Liver (tissue), 9 donors: Measurements from ENCODE around the gene PTPRN2. TPM values are rescaled to one million over a fixed set of nuclear protein-coding genes. Genes with fewer than 3 reads are reported as not detected.

ENCODE experiments used
- DNase-seq: peaks from one replicate; pipeline ENCODE4 v3.0.0-alpha.2; 2017; ENCODE audit warnings: low spot score
- H3K27ac ChIP-seq, 2 donors: one replicate each; pipeline ENCODE4 v1.7.0; 2013; ENCODE audit warnings: inconsistent platforms in 2 of 2, low read length in 2 of 2, control low read depth in 1 of 2, low read depth in 1 of 2, mild to moderate bottlenecking in 1 of 2
- H3K27me3 ChIP-seq, 4 donors: one replicate each; pipeline versions ENCODE4 v1.6.1 to v1.7.0; 2013; ENCODE audit warnings: low read length in 3 of 4, inconsistent platforms in 1 of 4, mild to moderate bottlenecking in 1 of 4, moderate library complexity in 1 of 4; ENCODE audit not compliant: control insufficient read depth in 4 of 4, insufficient read depth in 4 of 4
- H3K36me3 ChIP-seq, 4 donors: one replicate each; pipeline versions ENCODE4 v1.6.1 to v1.7.0; 2013; ENCODE audit warnings: low read length in 3 of 4, mild to moderate bottlenecking in 3 of 4, low read depth in 1 of 4, moderate library complexity in 1 of 4; ENCODE audit not compliant: control insufficient read depth in 4 of 4, insufficient read depth in 3 of 4
- H3K4me1 ChIP-seq, 4 donors: one replicate each; pipeline versions ENCODE4 v1.6.1 to v1.7.0; 2013; ENCODE audit warnings: low read length in 3 of 4, mild to moderate bottlenecking in 3 of 4, moderate library complexity in 1 of 4; ENCODE audit not compliant: control insufficient read depth in 4 of 4, insufficient read depth in 4 of 4
- H3K4me3 ChIP-seq, 3 donors: one replicate each; pipeline versions ENCODE4 v1.6.1 to v1.7.0; 2013; ENCODE audit warnings: low read length in 3 of 3, control low read depth in 1 of 3, low read depth in 1 of 3, mild to moderate bottlenecking in 1 of 3
- H3K9ac ChIP-seq, 2 donors: one replicate each; pipeline ENCODE4 v1.7.0; 2013; ENCODE audit warnings: low read length in 2 of 2, mild to moderate bottlenecking in 2 of 2, moderate library complexity in 2 of 2, control low read depth in 1 of 2, low read depth in 1 of 2
- H3K9me3 ChIP-seq, 4 donors: one replicate each; pipeline versions ENCODE4 v1.6.1 to v1.7.0; 2013; ENCODE audit warnings: low read length in 3 of 4; ENCODE audit not compliant: control insufficient read depth in 4 of 4
- ATF3 ChIP-seq: IDR thresholded peaks from 2 replicates; pipeline ENCODE4 v1.6.1; 2016; ENCODE audit warnings: antibody characterized with exemption
- EGR1 ChIP-seq, 2 donors: IDR thresholded peaks; 2 replicates each; pipeline ENCODE4 v1.6.1; 2016 to 2018; ENCODE audit warnings: antibody characterized with exemption in 2 of 2, low read depth in 2 of 2
- FOXA1 ChIP-seq: IDR thresholded peaks from 2 replicates; pipeline ENCODE4 v1.6.1; 2016; ENCODE audit warnings: antibody characterized with exemption
- FOXA2 ChIP-seq: IDR thresholded peaks from 2 replicates; pipeline ENCODE4 v1.6.1; 2016; ENCODE audit warnings: antibody characterized with exemption
- GABPA ChIP-seq, 2 donors: IDR thresholded peaks in 1 of 2; conservative IDR thresholded peaks in 1 of 2; 2 replicates each; pipeline ENCODE4 v1.6.1; 2016; ENCODE audit warnings: antibody characterized with exemption in 2 of 2, mild to moderate bottlenecking in 1 of 2, moderate library complexity in 1 of 2
- HNF4A ChIP-seq, 2 donors: conservative IDR thresholded peaks; 2 replicates each; pipeline ENCODE4 v1.6.1; 2016; ENCODE audit warnings: antibody characterized with exemption in 2 of 2, mild to moderate bottlenecking in 2 of 2
- HNF4G ChIP-seq: IDR thresholded peaks from 2 replicates; pipeline ENCODE4 v1.6.1; 2016; ENCODE audit warnings: antibody characterized with exemption
- JUND ChIP-seq, 2 donors: IDR thresholded peaks; 2 replicates each; pipeline ENCODE4 v1.6.1; 2016; ENCODE audit warnings: antibody characterized with exemption in 2 of 2
- RAD21 ChIP-seq, 2 donors: IDR thresholded peaks; 2 replicates each; pipeline ENCODE4 v1.6.1; 2016; ENCODE audit warnings: antibody characterized with exemption in 2 of 2, mild to moderate bottlenecking in 2 of 2
- RXRA ChIP-seq, 2 donors: IDR thresholded peaks; 2 replicates each; pipeline ENCODE4 v1.6.1; 2017 to 2018; ENCODE audit warnings: antibody characterized with exemption in 2 of 2, mild to moderate bottlenecking in 1 of 2
- SP1 ChIP-seq: IDR thresholded peaks from 2 replicates; pipeline ENCODE4 v1.6.1; 2018; ENCODE audit warnings: antibody characterized with exemption, mild to moderate bottlenecking
- TAF1 ChIP-seq: conservative IDR thresholded peaks from 2 replicates; pipeline ENCODE4 v1.6.1; 2016; ENCODE audit warnings: antibody characterized with exemption, mild to moderate bottlenecking
- YY1 ChIP-seq: IDR thresholded peaks from 2 replicates; pipeline ENCODE4 v1.6.1; 2016; ENCODE audit warnings: antibody characterized with exemption, mild to moderate bottlenecking
- ZBTB33 ChIP-seq: IDR thresholded peaks from 2 replicates; pipeline ENCODE4 v1.6.1; 2016; ENCODE audit warnings: antibody characterized with exemption
- WGBS: extraction: QIAGEN DNeasy Blood & Tissue Kit; methylation state at CpG from one replicate; pipeline ENCODE4 v1.1.7; 2013; 5-methylcytosine and 5-hydroxymethylcytosine counted together
- polyA plus RNA-seq, 2 donors: library from polyadenylated mRNA; stranded (reverse) in 1 of 2; unstranded in 1 of 2; fragments of 200-250 nt in 1 of 2; fragments of >200 nt in 1 of 2; fragmentation: Nextera tagmentation in 1 of 2; extraction: Ambion mirVana in 1 of 2; gene quantifications; one replicate each; pipeline versions ENCODE4 v1.2.1 to v1.2.3, GENCODE V29; 2013 to 2015
- total RNA-seq, 2 donors: library from RNA; depleted of rRNA; stranded (reverse); fragments of >200 nt; gene quantifications; one replicate each; pipeline ENCODE4 v1.2.3, GENCODE V29; 2014
- TF ChIP-seq, protein P1 (sequence below): fragments of 150-350 bp; IDR thresholded peaks from 2 replicates; pipeline ENCODE4 v1.5.1; 2017; ENCODE audit warnings: improper control_type of control experiment, low read depth, low read length; ENCODE audit not compliant: missing input control
- TF ChIP-seq, protein P2 (sequence below): IDR thresholded peaks from 2 replicates; pipeline ENCODE4 v1.6.1; 2016; ENCODE audit warnings: antibody characterized with exemption, mild to moderate bottlenecking
- TF ChIP-seq, protein P3 (sequence below): IDR thresholded peaks from 2 replicates; pipeline ENCODE4 v1.6.1; 2016; ENCODE audit warnings: antibody characterized with exemption
- donor health status: healthy.
- donor health status: healthy.
- donor health status: healthy.
- donor health status: healthy.
- donor health status: healthy.

PTPRN2 gene
- total and polyA plus RNA-seq, 4 donors: 0.75 to 1.9 (median 1.1) TPM

GRCh38 chr7:157559596-157560257, 1027.9 kb downstream of the PTPRN2 start:
- H3K9ac ChIP-seq: no peak overlapping the region
- H3K27me3 ChIP-seq: no peaks in the 10 kb centered on the region
- H3K27ac ChIP-seq: no peak overlapping the region
- no peaks in the 10 kb centered on the region for H3K9me3 ChIP-seq
- no peak for DNase-seq
- 63% methylated on average over 20 of the region's 20 CpGs for WGBS
- H3K4me3 ChIP-seq: no peak overlapping the region
- H3K4me1 ChIP-seq: peaks cover 0 to 10% (median 2%) of the 10 kb centered on the region in 4 donors
- peak; percentile 50 to 61 for TF ChIP-seq HNF4A (conservative IDR thresholded peaks at IDR 0.05)
- TF ChIP-seq EGR1 (IDR thresholded peaks at IDR 0.05; ENCODE audit: low read depth in 2 of 2): no peak
- no peaks in the 10 kb centered on the region for H3K36me3 ChIP-seq

DNA sequence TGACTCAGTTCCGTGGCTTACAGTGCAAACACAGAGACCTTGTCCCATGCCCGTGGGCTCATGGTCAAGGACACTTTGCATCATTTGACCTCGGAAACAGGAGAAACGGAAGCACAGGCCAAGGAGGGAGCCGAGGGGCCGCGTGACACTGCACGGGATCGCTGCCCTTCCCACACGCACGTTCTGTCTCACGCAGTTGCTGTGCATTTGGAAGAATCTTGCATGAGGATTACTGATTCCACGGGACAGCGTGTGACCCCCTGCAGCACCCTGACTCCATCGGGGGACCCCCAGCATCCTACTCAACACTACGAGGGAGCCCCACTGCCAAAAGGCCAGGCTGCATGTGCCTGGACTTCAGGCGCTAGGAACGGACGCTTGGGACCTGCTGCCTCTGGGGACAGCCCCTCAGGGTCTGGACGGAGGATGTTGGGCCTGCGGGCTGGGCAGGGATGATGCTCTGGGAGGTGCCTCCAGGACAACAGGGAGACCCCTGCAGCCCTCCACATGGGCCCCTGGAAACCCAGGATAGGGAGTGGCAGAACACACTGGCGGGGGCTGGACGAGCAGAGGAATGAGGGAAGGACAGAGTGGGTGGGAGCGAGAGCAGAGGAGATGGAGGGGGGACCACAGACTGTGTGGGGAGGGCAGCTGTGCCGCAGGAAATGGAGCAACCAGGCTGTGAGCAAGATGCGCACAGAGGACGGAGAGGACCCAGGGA, 1028.6 kb downstream of the PTPRN2 start:
- H3K27me3 ChIP-seq: no peaks in the 10 kb centered on the region
- H3K9ac ChIP-seq: no peak overlapping the region
- H3K4me3 ChIP-seq: no peak overlapping the region
- peaks cover 0 to 10% (median 2%) of the 10 kb centered on the region in 4 donors for H3K4me1 ChIP-seq
- DNase-seq: no peak
- no peak for TF ChIP-seq GABPA (IDR thresholded peaks at IDR 0.05 in 1 of 2, conservative IDR thresholded peaks at IDR 0.05 in 1 of 2)
- no peak for TF ChIP-seq JUND (IDR thresholded peaks at IDR 0.05)
- TF ChIP-seq SP1: no peak
- TF ChIP-seq FOXA1: no peak
- TF ChIP-seq HNF4G: no peak
- TF ChIP-seq HNF4A (conservative IDR thresholded peaks at IDR 0.05): no peak
- no peak for TF ChIP-seq EGR1 (IDR thresholded peaks at IDR 0.05; ENCODE audit: low read depth in 2 of 2)
- TF ChIP-seq ZBTB33: no peak
- TF ChIP-seq ATF3: no peak
- TF ChIP-seq YY1: no peak
- TF ChIP-seq, protein P1, sequence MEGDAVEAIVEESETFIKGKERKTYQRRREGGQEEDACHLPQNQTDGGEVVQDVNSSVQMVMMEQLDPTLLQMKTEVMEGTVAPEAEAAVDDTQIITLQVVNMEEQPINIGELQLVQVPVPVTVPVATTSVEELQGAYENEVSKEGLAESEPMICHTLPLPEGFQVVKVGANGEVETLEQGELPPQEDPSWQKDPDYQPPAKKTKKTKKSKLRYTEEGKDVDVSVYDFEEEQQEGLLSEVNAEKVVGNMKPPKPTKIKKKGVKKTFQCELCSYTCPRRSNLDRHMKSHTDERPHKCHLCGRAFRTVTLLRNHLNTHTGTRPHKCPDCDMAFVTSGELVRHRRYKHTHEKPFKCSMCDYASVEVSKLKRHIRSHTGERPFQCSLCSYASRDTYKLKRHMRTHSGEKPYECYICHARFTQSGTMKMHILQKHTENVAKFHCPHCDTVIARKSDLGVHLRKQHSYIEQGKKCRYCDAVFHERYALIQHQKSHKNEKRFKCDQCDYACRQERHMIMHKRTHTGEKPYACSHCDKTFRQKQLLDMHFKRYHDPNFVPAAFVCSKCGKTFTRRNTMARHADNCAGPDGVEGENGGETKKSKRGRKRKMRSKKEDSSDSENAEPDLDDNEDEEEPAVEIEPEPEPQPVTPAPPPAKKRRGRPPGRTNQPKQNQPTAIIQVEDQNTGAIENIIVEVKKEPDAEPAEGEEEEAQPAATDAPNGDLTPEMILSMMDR: no peak
- TF ChIP-seq RXRA (IDR thresholded peaks at IDR 0.05): no peak
- TF ChIP-seq, protein P2, sequence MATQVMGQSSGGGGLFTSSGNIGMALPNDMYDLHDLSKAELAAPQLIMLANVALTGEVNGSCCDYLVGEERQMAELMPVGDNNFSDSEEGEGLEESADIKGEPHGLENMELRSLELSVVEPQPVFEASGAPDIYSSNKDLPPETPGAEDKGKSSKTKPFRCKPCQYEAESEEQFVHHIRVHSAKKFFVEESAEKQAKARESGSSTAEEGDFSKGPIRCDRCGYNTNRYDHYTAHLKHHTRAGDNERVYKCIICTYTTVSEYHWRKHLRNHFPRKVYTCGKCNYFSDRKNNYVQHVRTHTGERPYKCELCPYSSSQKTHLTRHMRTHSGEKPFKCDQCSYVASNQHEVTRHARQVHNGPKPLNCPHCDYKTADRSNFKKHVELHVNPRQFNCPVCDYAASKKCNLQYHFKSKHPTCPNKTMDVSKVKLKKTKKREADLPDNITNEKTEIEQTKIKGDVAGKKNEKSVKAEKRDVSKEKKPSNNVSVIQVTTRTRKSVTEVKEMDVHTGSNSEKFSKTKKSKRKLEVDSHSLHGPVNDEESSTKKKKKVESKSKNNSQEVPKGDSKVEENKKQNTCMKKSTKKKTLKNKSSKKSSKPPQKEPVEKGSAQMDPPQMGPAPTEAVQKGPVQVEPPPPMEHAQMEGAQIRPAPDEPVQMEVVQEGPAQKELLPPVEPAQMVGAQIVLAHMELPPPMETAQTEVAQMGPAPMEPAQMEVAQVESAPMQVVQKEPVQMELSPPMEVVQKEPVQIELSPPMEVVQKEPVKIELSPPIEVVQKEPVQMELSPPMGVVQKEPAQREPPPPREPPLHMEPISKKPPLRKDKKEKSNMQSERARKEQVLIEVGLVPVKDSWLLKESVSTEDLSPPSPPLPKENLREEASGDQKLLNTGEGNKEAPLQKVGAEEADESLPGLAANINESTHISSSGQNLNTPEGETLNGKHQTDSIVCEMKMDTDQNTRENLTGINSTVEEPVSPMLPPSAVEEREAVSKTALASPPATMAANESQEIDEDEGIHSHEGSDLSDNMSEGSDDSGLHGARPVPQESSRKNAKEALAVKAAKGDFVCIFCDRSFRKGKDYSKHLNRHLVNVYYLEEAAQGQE: no peak
- TF ChIP-seq TAF1: no peak
- no peak for TF ChIP-seq RAD21 (IDR thresholded peaks at IDR 0.05)
- TF ChIP-seq FOXA2: no peak
- TF ChIP-seq, protein P3, sequence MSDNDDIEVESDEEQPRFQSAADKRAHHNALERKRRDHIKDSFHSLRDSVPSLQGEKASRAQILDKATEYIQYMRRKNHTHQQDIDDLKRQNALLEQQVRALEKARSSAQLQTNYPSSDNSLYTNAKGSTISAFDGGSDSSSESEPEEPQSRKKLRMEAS: no peak
- H3K9me3 ChIP-seq: no peaks in the 10 kb centered on the region
- no peak overlapping the region for H3K27ac ChIP-seq
- WGBS: 80% methylated on average over 27 of the region's 27 CpGs
- no peaks in the 10 kb centered on the region for H3K36me3 ChIP-seq
